HepG2 (cell line): ENCODE measurements around the gene TXNIP. TPM values are rescaled to one million over a fixed set of nuclear protein-coding genes. Genes with fewer than 3 reads are reported as not detected.
A peak's percentile ranks its signal among the peaks of the same experiment; 100 is the strongest.

ENCODE experiments used
- DNMT3B ChIP-seq: conservative IDR thresholded peaks from 2 replicates; pipeline ENCODE4 v1.6.1; 2016; ENCODE audit warnings: missing biosample characterization, control low read depth
- FIP1L1 ChIP-seq: fragments of 200-400 bp; formaldehyde crosslinking; IDR thresholded peaks from 2 replicates; pipeline ENCODE4 v1.6.1; 2018; ENCODE audit warnings: low read depth, mild to moderate bottlenecking, low read length, moderate library complexity, borderline replicate concordance; ENCODE audit not compliant: insufficient read depth
- GLMP ChIP-seq: sonication (generic); formaldehyde crosslinking; IDR thresholded peaks from 2 replicates; pipeline ENCODE4 v1.9.0; 2021; ENCODE audit warnings: missing genetic modification reagents, mild to moderate bottlenecking, borderline replicate concordance
- JUN ChIP-seq: sonication (generic); formaldehyde crosslinking; IDR thresholded peaks from 2 replicates; pipeline ENCODE4 v1.4.0; 2020; ENCODE audit warnings: mild to moderate bottlenecking, missing genetic modification reagents
- MED8 ChIP-seq: sonication (generic); formaldehyde crosslinking; IDR thresholded peaks from 2 replicates; pipeline ENCODE4 v1.8.1; 2023; ENCODE audit warnings: mild to moderate bottlenecking, missing genetic modification reagents; ENCODE audit not compliant: insufficient replicate concordance
- MYC ChIP-seq: sonication (generic); formaldehyde crosslinking; IDR thresholded peaks from 2 replicates; pipeline ENCODE4 v1.9.0; 2021; ENCODE audit warnings: missing genetic modification reagents, borderline replicate concordance
- POLR2AphosphoS2 ChIP-seq: IDR thresholded peaks from 2 replicates; pipeline ENCODE4 v1.6.1; 2011; ENCODE audit warnings: low read depth, low read length, improper control_type of control experiment
- POLR2AphosphoS5 ChIP-seq: IDR thresholded peaks from 2 replicates; pipeline ENCODE4 v1.6.1; 2012; ENCODE audit warnings: low read depth, low read length
- REPIN1 ChIP-seq: sonication (generic); formaldehyde crosslinking; IDR thresholded peaks from 2 replicates; pipeline ENCODE4 v1.8.0; 2022; ENCODE audit warnings: missing genetic modification reagents, low read depth, mild to moderate bottlenecking, borderline replicate concordance
- SMYD3 ChIP-seq: sonication (generic); formaldehyde crosslinking; IDR thresholded peaks from 2 replicates; pipeline ENCODE4 v1.8.1; 2023; ENCODE audit warnings: mild to moderate bottlenecking, missing genetic modification reagents
- STAT5B ChIP-seq: sonication (generic); formaldehyde crosslinking; IDR thresholded peaks from 2 replicates; pipeline ENCODE4 v1.4.0; 2020; ENCODE audit warnings: missing genetic modification reagents
- TFDP1 ChIP-seq: IDR thresholded peaks from 2 replicates; pipeline ENCODE4 v1.6.1; 2016; ENCODE audit warnings: missing compliant biosample characterization, missing genetic modification reagents, borderline replicate concordance
- ZBTB4 ChIP-seq: sonication (generic); formaldehyde crosslinking; IDR thresholded peaks from 2 replicates; pipeline ENCODE4 v1.4.0; 2020; ENCODE audit warnings: missing genetic modification reagents, mild to moderate bottlenecking, borderline replicate concordance
- ZFP36 ChIP-seq: fragments of 150-350 bp; IDR thresholded peaks from 2 replicates; pipeline ENCODE4 v1.6.1; 2018; ENCODE audit warnings: borderline replicate concordance, low read length, low read depth; ENCODE audit not compliant: partially characterized antibody
- ZFP90 ChIP-seq: sonication (generic); formaldehyde crosslinking; IDR thresholded peaks from 2 replicates; pipeline ENCODE4 v1.8.0; 2022; ENCODE audit warnings: missing genetic modification reagents, mild to moderate bottlenecking, inconsistent platforms, borderline replicate concordance
- ZNF275 ChIP-seq: sonication (generic); formaldehyde crosslinking; IDR thresholded peaks from 2 replicates; pipeline ENCODE4 v1.8.0; 2022; ENCODE audit warnings: missing genetic modification reagents, mild to moderate bottlenecking, inconsistent platforms, borderline replicate concordance
- ZNF335 ChIP-seq: sonication (generic); formaldehyde crosslinking; IDR thresholded peaks from 2 replicates; pipeline ENCODE4 v1.4.0; 2020; ENCODE audit warnings: missing genetic modification reagents
- ZNF550 ChIP-seq: sonication (generic); formaldehyde crosslinking; IDR thresholded peaks from 2 replicates; pipeline ENCODE4 v1.4.0; 2020; ENCODE audit warnings: mild to moderate bottlenecking, missing genetic modification reagents, borderline replicate concordance
- ZNF556 ChIP-seq: sonication (generic); formaldehyde crosslinking; IDR thresholded peaks from 2 replicates; pipeline ENCODE4 v1.4.0; 2020; ENCODE audit warnings: mild to moderate bottlenecking, missing genetic modification reagents, borderline replicate concordance
- ZNF672 ChIP-seq: sonication (generic); formaldehyde crosslinking; IDR thresholded peaks from 2 replicates; pipeline ENCODE4 v1.8.1; 2022; ENCODE audit warnings: missing genetic modification reagents
- polyA plus RNA-seq, 8 experiments: library from polyadenylated mRNA; depleted of rRNA in 3 of 8; stranded (reverse) in 7 of 8; unstranded in 1 of 8; fragments of >200 nt; fragmentation: Illumina TruSeq in 4 of 8; extraction: Trizol in 4 of 8; gene quantifications; 2 replicates each; pipeline versions ENCODE4 v1.2.1 to v1.2.3, GENCODE V29; 2011 to 2016; ENCODE audit warnings: low read depth in 4 of 8, missing spikeins in 1 of 8, mixed read lengths in 1 of 8; ENCODE audit not compliant: insufficient read depth in 1 of 8
- total RNA-seq, 5 experiments: library from RNA; depleted of rRNA; stranded (reverse); fragments of >200 nt; fragmentation: Illumina TruSeq; extraction: Trizol; gene quantifications; 2 replicates each; pipeline ENCODE4 v1.2.3, GENCODE V29; 2016; ENCODE audit warnings: low read depth in 1 of 5

TXNIP gene
- total and polyA plus RNA-seq, 2 of the 13 experiments (the other 11 are each of a cell fraction or from before 2014, with no cell fraction given): 24.4 to 237 TPM

- 0 out of 2 replicates have a peak, but pooled peaks have one; percentile 54 for TF ChIP-seq ZFP90 (CRISPR knock-in tag)
- 0 out of 2 replicates have a peak, but pooled peaks have one; percentile 20 for TF ChIP-seq STAT5B
- TF ChIP-seq ZNF556 (CRISPR knock-in tag): no peak
- no peak for TF ChIP-seq REPIN1
- no peak for TF ChIP-seq ZNF335 (CRISPR knock-in tag)
- peak; percentile 52; the same call in 1 of the 2 replicates for TF ChIP-seq MYC
- no peak for TF ChIP-seq ZFP36
- TF ChIP-seq ZNF672 (CRISPR knock-in tag): no peak
- TF ChIP-seq SMYD3 (CRISPR knock-in tag): no peak
- TF ChIP-seq ZNF550 (CRISPR knock-in tag): no peak
- no peak for TF ChIP-seq ZNF275 (CRISPR knock-in tag)
- TF ChIP-seq TFDP1 (CRISPR knock-in tag): peak; percentile 58; the same call in 1 of the 2 replicates
- no peak for TF ChIP-seq MED8 (CRISPR knock-in tag)
- no peak for TF ChIP-seq JUN
- TF ChIP-seq POLR2AphosphoS5: peak; percentile 58
- TF ChIP-seq DNMT3B (CRISPR knock-in tag): no peak
- no peak for TF ChIP-seq POLR2AphosphoS2
- no peak for TF ChIP-seq GLMP (CRISPR knock-in tag)
- no peak for TF ChIP-seq ZBTB4 (CRISPR knock-in tag)
- TF ChIP-seq FIP1L1: no peak
Observed at GRCh38 chr1:145960468-145961108, 35.8 kb downstream of the TXNIP start (continued).
